ENCODE results near the gene PON1. TPM values are rescaled to one million over a fixed set of nuclear protein-coding genes. Genes with fewer than 3 reads are reported as not detected.

Gene PON1
- total RNA-seq, 1 donor from 2014 or later, result not detected

GRCh38 chr7:95253986-95254385 is 70.3 kb downstream of the PON1 start:
- no peak for DNase-seq

GRCh38 chr7:95251966-95252365 is 72.4 kb downstream of the PON1 start:
- DNase-seq, result no peak

GRCh38 chr7:95250571-95250970 is 73.8 kb downstream of the PON1 start:
- DNase-seq, result no peak

Small RNAs within 50 kb of the gene (small RNA-seq; reads per million reads assigned to genes)
- gene AC004022.2, result not detected

Other genes starting within 250 kb of the PON1 start
- gene PON3, start 71.8 kb upstream of the PON1 start, total RNA-seq, result 0.47 TPM
- 50.5 TPM for gene PON2, start 110.5 kb upstream of the PON1 start, total RNA-seq
- 0.16 TPM for gene ASB4, start 161.4 kb upstream of the PON1 start, total RNA-seq